Activated T-cell treated with anti-CD3 and anti-CD28 coated beads, Interleukin-2, amount 50 U/mL, for 4 hours (primary cell): Measurements from ENCODE around the gene KDM4B. TPM values are rescaled to one million over a fixed set of nuclear protein-coding genes. Genes with fewer than 3 reads are reported as not detected.
"Not testable (repeated sequence)": the region's sequence is repeated elsewhere in the genome, so short reads cannot be mapped to it uniquely, and the experiment has no call there.

Experiments used
- ATAC-seq, 2 donors: fragments of 200-7000 bp; cut with Tn5 transposase; one replicate each; pipeline ENCODE4 v1.10.0; 2021
- DNase-seq: peaks from one replicate; pipeline ENCODE4 v3.0.0-alpha.2; 2020
- H3K27me3 Mint-ChIP-seq: one replicate; pipeline ENCODE4 v1.8.0; 2021; ENCODE audit warnings: low read depth, mixed read lengths
- H3K36me3 Mint-ChIP-seq: one replicate; pipeline ENCODE4 v1.8.0; 2022; ENCODE audit warnings: mixed read lengths; ENCODE audit not compliant: insufficient read depth
- H3K4me1 Mint-ChIP-seq: one replicate; pipeline ENCODE4 v1.8.0; 2021; ENCODE audit warnings: low read depth, mixed read lengths
- H3K4me3 Mint-ChIP-seq: one replicate; pipeline ENCODE4 v1.8.0; 2021; ENCODE audit warnings: mild to moderate bottlenecking, moderate library complexity, mixed read lengths
- H3K9me3 Mint-ChIP-seq: one replicate; pipeline ENCODE4 v1.8.0; 2021; ENCODE audit warnings: mixed read lengths
- total RNA-seq, 3 donors: library from RNA; stranded (reverse); gene quantifications; one replicate each; pipeline ENCODE4 v1.2.1, GENCODE V29; 2021

The KDM4B gene
- total RNA-seq, 3 donors from 2014 or later = 13.3 to 18.1 (median 16.7) TPM

DNA sequence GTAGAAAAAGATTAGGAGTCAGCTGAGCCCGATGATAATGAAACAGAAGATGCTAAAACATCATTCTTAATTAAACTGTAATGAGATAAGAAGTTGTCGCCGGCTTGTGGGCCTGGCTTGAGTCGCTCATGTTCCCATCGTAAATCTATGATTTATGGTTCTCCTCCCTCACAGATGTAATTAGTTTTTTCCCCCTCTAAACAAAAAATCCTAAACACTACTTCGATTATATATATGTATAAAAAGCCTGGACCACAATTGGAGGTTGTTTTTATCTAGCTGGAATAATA, 220.3 kb downstream of the KDM4B start:
- Mint-ChIP-seq H3K9me3 (no peaks in the 10 kb centered on the region), H3K4me1 (no peaks in the 10 kb centered on the region), H3K36me3 (no peaks in the 10 kb centered on the region), H3K27me3 (peaks cover 4% of the 10 kb centered on the region), H3K4me3 (no peak overlapping the region)
- DNase-seq (no peak), ATAC-seq (no peak)

DNA sequence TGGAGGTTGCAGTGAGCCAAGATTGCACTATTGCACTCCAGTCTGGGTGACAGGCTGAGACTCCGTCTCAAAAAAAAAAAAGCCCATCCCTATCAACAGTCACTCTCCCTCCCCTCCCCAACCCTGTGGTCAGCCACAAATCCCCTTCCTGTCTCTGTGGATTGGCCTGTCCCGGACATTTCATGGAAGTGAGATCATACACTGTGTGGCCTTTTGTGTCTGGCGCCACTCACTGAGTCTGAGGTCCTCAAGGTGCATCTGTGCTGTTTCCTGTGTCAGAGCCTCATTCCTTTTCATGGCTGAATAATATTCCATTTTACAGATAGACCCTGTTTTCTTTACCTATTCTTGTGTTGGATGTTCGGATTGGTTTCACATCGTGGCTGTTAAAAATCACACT, 222.2 kb downstream of the KDM4B start:
- Mint-ChIP-seq H3K36me3 (no peaks in the 10 kb centered on the region), H3K9me3 (no peaks in the 10 kb centered on the region), H3K4me1 (no peaks in the 10 kb centered on the region), H3K27me3 (peaks cover 2% of the 10 kb centered on the region), H3K4me3 (no peak overlapping the region)
- no peak for DNase-seq
- ATAC-seq = no peak

DNA sequence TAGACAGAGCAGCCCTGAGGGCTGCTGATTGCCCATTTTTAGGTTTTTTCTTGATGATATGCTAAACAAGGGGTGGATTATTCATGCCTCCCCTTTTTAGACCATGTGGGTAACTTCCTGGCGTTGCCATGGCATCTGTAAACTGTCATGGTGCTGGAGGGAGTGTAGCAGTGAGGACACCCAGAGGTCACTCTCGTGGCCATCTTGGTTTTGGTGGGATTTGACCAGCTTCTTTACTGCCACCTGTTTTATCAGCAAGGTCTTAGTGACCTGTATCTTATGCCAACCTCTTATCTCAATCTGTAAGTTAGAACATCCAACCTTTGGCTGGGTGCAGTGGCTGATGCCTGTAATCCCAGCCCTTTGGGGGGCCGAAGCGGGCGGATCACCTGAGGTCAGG, 223.7 kb downstream of the KDM4B start:
- Mint-ChIP-seq H3K4me1 (no peaks in the 10 kb centered on the region), H3K27me3 (peaks cover 2% of the 10 kb centered on the region), H3K4me3 (no peak overlapping the region), H3K36me3 (no peaks in the 10 kb centered on the region), H3K9me3 (no peaks in the 10 kb centered on the region)
- ATAC-seq = no peak
- no peak for DNase-seq

DNA sequence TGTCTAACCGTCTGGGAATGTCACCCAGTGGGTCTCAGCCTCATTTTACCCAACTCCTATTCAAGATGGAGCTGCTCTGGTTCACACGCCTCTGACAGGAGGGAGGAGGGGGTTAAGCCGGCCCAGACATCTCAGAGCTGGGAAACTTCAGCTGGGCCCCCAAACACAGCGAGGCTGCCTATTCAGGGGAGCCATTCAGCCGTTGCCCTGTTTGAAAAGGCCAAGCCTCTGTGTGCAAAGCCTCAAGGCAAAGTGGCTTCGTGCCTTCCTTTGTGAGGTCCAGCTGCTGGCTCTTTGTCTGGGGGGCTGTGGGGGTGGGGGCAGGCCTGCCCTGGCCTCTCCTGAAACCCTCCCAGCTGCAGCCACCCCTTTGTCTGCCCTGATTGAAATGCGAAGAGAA, 224.3 kb downstream of the KDM4B start:
- Mint-ChIP-seq H3K36me3 (no peaks in the 10 kb centered on the region), H3K4me3 (no peak overlapping the region), H3K9me3 (no peaks in the 10 kb centered on the region), H3K4me1 (no peaks in the 10 kb centered on the region), H3K27me3 (peaks cover 2% of the 10 kb centered on the region)
- no peak for ATAC-seq
- no peak for DNase-seq

DNA sequence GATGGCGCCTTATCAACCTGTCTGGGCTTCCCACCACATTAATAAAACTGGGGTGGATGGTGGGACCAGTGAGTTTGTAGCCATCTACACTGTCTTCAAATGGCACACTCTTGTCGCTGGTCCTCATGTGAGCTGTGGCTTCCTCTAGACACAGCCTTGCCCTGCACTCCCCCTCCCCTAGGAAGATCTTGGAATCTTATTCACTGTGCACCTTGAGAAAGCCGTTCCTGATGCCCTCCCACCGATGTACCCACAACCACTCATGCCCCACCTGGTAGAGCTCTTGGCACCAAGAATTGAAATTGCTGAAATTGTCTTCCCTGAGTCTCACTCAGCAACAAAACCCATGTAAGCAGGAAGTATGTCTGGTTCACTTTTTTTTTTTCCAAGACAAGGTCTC, 225.7 kb downstream of the KDM4B start:
- no peak for ATAC-seq
- DNase-seq = no peak
- Mint-ChIP-seq H3K4me3 (no peak overlapping the region), H3K36me3 (no peaks in the 10 kb centered on the region), H3K27me3 (peaks cover 2% of the 10 kb centered on the region), H3K4me1 (no peaks in the 10 kb centered on the region), H3K9me3 (no peaks in the 10 kb centered on the region)

GRCh38 chr19:5195587-5195986, 226.7 kb downstream of the KDM4B start:
- ATAC-seq, H3K9me3 Mint-ChIP-seq, H3K4me1 Mint-ChIP-seq, H3K36me3 Mint-ChIP-seq, DNase-seq, H3K4me3 Mint-ChIP-seq, H3K27me3 Mint-ChIP-seq: not testable (repeated sequence)

DNA sequence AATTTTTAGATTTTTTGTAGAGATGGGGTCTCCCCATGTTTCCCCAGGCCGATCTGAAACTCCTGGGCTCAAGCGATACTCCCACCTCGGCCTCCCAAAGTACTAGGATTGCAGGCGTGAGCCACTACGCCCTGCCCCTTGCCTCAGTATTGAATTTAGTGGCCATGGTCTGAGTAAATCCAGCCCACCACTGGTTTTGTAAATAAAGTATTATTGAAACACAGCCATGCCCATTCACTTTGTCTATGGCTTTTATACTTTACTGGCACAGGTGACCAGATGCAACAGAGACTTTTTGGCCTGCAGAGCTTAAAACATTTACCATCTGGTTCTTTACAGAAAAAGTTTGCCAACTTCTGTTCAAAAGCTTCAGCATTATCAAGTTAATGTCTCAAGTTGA, 227.9 kb downstream of the KDM4B start:
- ATAC-seq = no peak
- no peaks in the 10 kb centered on the region for H3K36me3 Mint-ChIP-seq
- H3K4me1 Mint-ChIP-seq = no peaks in the 10 kb centered on the region
- peaks cover 9% of the 10 kb centered on the region for H3K9me3 Mint-ChIP-seq
- no peaks in the 10 kb centered on the region for H3K27me3 Mint-ChIP-seq
- no peak overlapping the region for H3K4me3 Mint-ChIP-seq
- no peak for DNase-seq

DNA sequence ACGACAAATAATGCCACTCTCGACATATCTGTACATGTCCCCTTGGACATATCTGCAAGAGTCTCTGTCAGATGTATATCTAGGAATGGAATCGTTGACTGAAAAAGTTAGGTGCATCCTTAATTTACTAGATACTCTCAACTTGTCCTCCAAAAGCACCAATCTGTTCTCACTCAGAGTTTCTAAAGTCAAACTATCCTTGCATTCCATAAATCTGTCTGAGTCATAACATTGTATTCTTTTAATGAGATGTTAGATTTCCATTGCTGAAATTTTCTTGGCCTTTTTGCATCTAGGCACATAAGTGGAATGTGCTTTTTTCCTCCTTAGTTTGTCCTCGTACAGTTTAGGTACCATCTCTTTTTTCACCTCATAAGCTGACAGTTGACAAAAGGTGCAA, 231.9 kb downstream of the KDM4B start:
- H3K4me1 Mint-ChIP-seq = peaks cover 7% of the 10 kb centered on the region
- peaks cover 11% of the 10 kb centered on the region for H3K9me3 Mint-ChIP-seq
- H3K27me3 Mint-ChIP-seq = no peaks in the 10 kb centered on the region

GRCh38 chr19:5202553-5202952, 233.6 kb downstream of the KDM4B start:
- H3K27me3 Mint-ChIP-seq = no peaks in the 10 kb centered on the region
- peaks cover 11% of the 10 kb centered on the region for H3K9me3 Mint-ChIP-seq
- H3K4me3 Mint-ChIP-seq = no peak overlapping the region
- no peak for DNase-seq
- H3K4me1 Mint-ChIP-seq = peaks cover 7% of the 10 kb centered on the region
- ATAC-seq = no peak
- H3K36me3 Mint-ChIP-seq = no peaks in the 10 kb centered on the region

More for the DNA sequence above, 231.9 kb downstream of the KDM4B start:
- no peaks in the 10 kb centered on the region for H3K36me3 Mint-ChIP-seq
- ATAC-seq (no peak), DNase-seq (no peak)
- H3K4me3 Mint-ChIP-seq = no peak overlapping the region

Other genes starting within 250 kb of the KDM4B start
- gene DPP9, start 245.3 kb upstream of the KDM4B start, total RNA-seq = 100 to 1,000 TPM; 112 to 126 (median 120) TPM
- gene FEM1A, start 177.4 kb upstream of the KDM4B start, total RNA-seq = 10 to 100 TPM; 31.8 to 35.8 (median 34.7) TPM
- 10 to 100 TPM; 31.4 to 41.2 (median 34.3) TPM for gene TICAM1, start 137.4 kb upstream of the KDM4B start, total RNA-seq
- 10 to 100 TPM; 15.8 to 20.6 (median 19.8) TPM for gene PLIN3, start 101.4 kb upstream of the KDM4B start, total RNA-seq
- gene ARRDC5, start 66.2 kb upstream of the KDM4B start, total RNA-seq = under 1 TPM in 2 of 3 donors, not detected in 1; 0.32 to 0.41 TPM
- gene UHRF1, start 59.6 kb upstream of the KDM4B start, total RNA-seq = 100 to 1,000 TPM; 148 to 221 (median 173) TPM